Fibroblast of villous mesenchyme (primary cell): ENCODE measurements around the gene MSRB3. TPM values are rescaled to one million over a fixed set of nuclear protein-coding genes. Genes with fewer than 3 reads are reported as not detected.

Source experiments
- DNase-seq: peaks from one replicate; pipeline ENCODE4 v3.0.0-alpha.2; 2010; ENCODE audit warnings: low read depth
- H3K4me3 ChIP-seq: 2 replicates; pipeline ENCODE4 v1.5.1; 2011; ENCODE audit warnings: low read depth, mild to moderate bottlenecking, low read length
- CTCF ChIP-seq: IDR thresholded peaks from 2 replicates; pipeline ENCODE4 v1.5.1; 2012; ENCODE audit warnings: low read depth, mild to moderate bottlenecking, low read length; ENCODE audit not compliant: insufficient read depth
- total RNA-seq: library from RNA; depleted of rRNA; stranded (reverse); fragments of >200 nt; gene quantifications from 2 replicates; pipeline ENCODE4 v1.2.3, GENCODE V29; 2012

Gene MSRB3
- total RNA-seq, 1 donor: 111 TPM

- no peak overlapping the region for H3K4me3 ChIP-seq
- DNase-seq: no peak
- no peak for TF ChIP-seq CTCF
Measured at GRCh38 chr12:65488197-65488596, 209.7 kb downstream of the MSRB3 start.

- no peak overlapping the region for H3K4me3 ChIP-seq
- no peak for TF ChIP-seq CTCF
- no peak for DNase-seq
Measured at GRCh38 chr12:65490250-65490649, 211.8 kb downstream of the MSRB3 start.

GRCh38 chr12:65492998-65493912 is 214.8 kb downstream of the MSRB3 start:
- H3K4me3 ChIP-seq: no peak overlapping the region
- TF ChIP-seq CTCF: no peak
- DNase-seq: no peak

GRCh38 chr12:65493913-65494245 is 215.4 kb downstream of the MSRB3 start:
- DNase-seq: no peak
- no peak for TF ChIP-seq CTCF
- H3K4me3 ChIP-seq: no peak overlapping the region

GRCh38 chr12:65494537-65494936 is 216.1 kb downstream of the MSRB3 start:
- DNase-seq: no peak
- no peak overlapping the region for H3K4me3 ChIP-seq
- TF ChIP-seq CTCF: no peak

- no peak overlapping the region for H3K4me3 ChIP-seq
- no peak for DNase-seq
- no peak for TF ChIP-seq CTCF
Measured at GRCh38 chr12:65495233-65495632, 216.8 kb downstream of the MSRB3 start.

GRCh38 chr12:65496617-65497016 is 218.1 kb downstream of the MSRB3 start:
- no peak for TF ChIP-seq CTCF
- H3K4me3 ChIP-seq: no peak overlapping the region
- peak; percentile 88 for DNase-seq
